WTC11 (cell line): ENCODE measurements around the gene SIRPD.

Experiments
- ATF2 ChIP-seq: sonication (generic); formaldehyde crosslinking; IDR thresholded peaks from 2 replicates; pipeline ENCODE4 v1.8.1; 2022; ENCODE audit warnings: low read depth, missing genetic modification reagents, borderline replicate concordance
- CREB1 ChIP-seq: sonication (generic); formaldehyde crosslinking; IDR thresholded peaks from 2 replicates; pipeline ENCODE4 v1.8.0; 2023; ENCODE audit warnings: mild to moderate bottlenecking, missing genetic modification reagents
- FOXK1 ChIP-seq: sonication (generic); formaldehyde crosslinking; IDR thresholded peaks from 2 replicates; pipeline ENCODE4 v1.8.0; 2022; ENCODE audit warnings: mild to moderate bottlenecking, moderate library complexity, missing genetic modification reagents
- GABPB1 ChIP-seq: sonication (generic); formaldehyde crosslinking; IDR thresholded peaks from 2 replicates; pipeline ENCODE4 v1.8.1; 2023; ENCODE audit warnings: mild to moderate bottlenecking, missing genetic modification reagents
- MAX ChIP-seq: sonication (generic); formaldehyde crosslinking; IDR thresholded peaks from 2 replicates; pipeline ENCODE4 v1.8.0; 2022; ENCODE audit warnings: mild to moderate bottlenecking, missing genetic modification reagents
- ZNF232 ChIP-seq: sonication (generic); formaldehyde crosslinking; IDR thresholded peaks from 2 replicates; pipeline ENCODE4 v1.8.0; 2022; ENCODE audit warnings: mild to moderate bottlenecking, missing genetic modification reagents
- TF ChIP-seq, protein P1 (sequence below): fragments of 250-450 bp; sonication (Bioruptor Pico); IDR thresholded peaks from 2 replicates; pipeline ENCODE4 v2.1.2; 2022; ENCODE audit warnings: mild to moderate bottlenecking, moderate library complexity

- TF ChIP-seq CREB1 (CRISPR knock-in tag) (no peak), GABPB1 (CRISPR knock-in tag) (no peak), ATF2 (CRISPR knock-in tag) (no peak), FOXK1 (no peak), MAX (CRISPR knock-in tag) (no peak), ZNF232 (no peak)
- TF ChIP-seq, protein P1, sequence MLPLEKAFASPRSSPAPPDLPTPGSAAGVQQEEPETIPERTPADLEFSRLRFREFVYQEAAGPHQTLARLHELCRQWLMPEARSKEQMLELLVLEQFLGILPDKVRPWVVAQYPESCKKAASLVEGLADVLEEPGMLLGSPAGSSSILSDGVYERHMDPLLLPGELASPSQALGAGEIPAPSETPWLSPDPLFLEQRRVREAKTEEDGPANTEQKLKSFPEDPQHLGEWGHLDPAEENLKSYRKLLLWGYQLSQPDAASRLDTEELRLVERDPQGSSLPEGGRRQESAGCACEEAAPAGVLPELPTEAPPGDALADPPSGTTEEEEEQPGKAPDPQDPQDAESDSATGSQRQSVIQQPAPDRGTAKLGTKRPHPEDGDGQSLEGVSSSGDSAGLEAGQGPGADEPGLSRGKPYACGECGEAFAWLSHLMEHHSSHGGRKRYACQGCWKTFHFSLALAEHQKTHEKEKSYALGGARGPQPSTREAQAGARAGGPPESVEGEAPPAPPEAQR (CRISPR knock-in tag), result no peak
These were observed 37.8 kb upstream of the SIRPD start for GRCh38 chr20:1595333-1595732.
